K562 (cell line): Measurements from ENCODE around the gene ZBP1. TPM values are rescaled to one million over a fixed set of nuclear protein-coding genes. Genes with fewer than 3 reads are reported as not detected.

Source experiments
- ATAC-seq: fragments of 200-7000 bp; cut with Tn5 transposase; 3 replicates; pipeline ENCODE4 v1.9.1; 2020; ENCODE audit warnings: moderate library complexity
- BruUV-seq: library from RNA; stranded (reverse); fragments of 400-500 nt; replicated peaks from 2 replicates; lab custom pipeline; 2021; lab: Mats Ljungman, UMichigan
- CTCF ChIA-PET: fragments of 300-600 bp; formaldehyde crosslinking; extraction: SDS; loops from one replicate; lab custom pipeline; 2021; ENCODE audit warnings: low intra/inter-chr PET ratio; lab: Yijun Ruan, JAX
- POLR2A ChIA-PET: fragments of 300-600, 350-650 bp; sonication (Branson Sonifier 250); formaldehyde crosslinking; extraction: SDS; loops from one replicate; lab custom pipeline; 2021; ENCODE audit warnings: antibody characterized with exemption, inconsistent platforms; lab: Yijun Ruan, JAX
- DNase-seq, 4 experiments: peaks; one replicate each; pipeline versions ENCODE4 v3.0.0 to v3.0.0-alpha.2; 2011 to 2018; ENCODE audit warnings: low spot score in 3 of 4, mixed read lengths in 3 of 4; ENCODE audit errors: extremely low read depth in 1 of 4
- FAIRE-seq: peaks from 2 replicates; lab custom pipeline; 2011; peaks lifted over from hg19 to GRCh38; lab: Jason Lieb, UNC
- H2AFZ ChIP-seq: 2 replicates; pipeline ENCODE4 v1.6.0; 2011; ENCODE audit warnings: low read depth, low read length, control low read depth, inconsistent platforms
- H3K27ac ChIP-seq: fragments of 200-600 bp; 3 replicates; pipeline ENCODE4 v1.8.0; 2011; ENCODE audit warnings: low read depth, mild to moderate bottlenecking, control low read depth, inconsistent platforms, low read length, moderate library complexity, mixed read lengths; ENCODE audit errors: extremely low read depth
- H3K27me3 ChIP-seq, 2 experiments: fragments of 300-600 bp in 1 of 2; 2 replicates in 1 of 2; 3 replicates in 1 of 2; pipeline versions ENCODE4 v1.6.0 to v1.8.0; 2011; ENCODE audit warnings: inconsistent platforms in 2 of 2, low read length in 2 of 2, mild to moderate bottlenecking in 1 of 2, mixed read lengths in 1 of 2, moderate library complexity in 1 of 2; ENCODE audit not compliant: control insufficient read depth in 2 of 2, insufficient read depth in 2 of 2
- H3K36me3 ChIP-seq: fragments of 300-600 bp; 3 replicates; pipeline ENCODE4 v1.8.0; 2011; ENCODE audit warnings: mild to moderate bottlenecking, low read length, inconsistent platforms; ENCODE audit not compliant: control insufficient read depth, insufficient read depth
- H3K4me1 ChIP-seq, 2 experiments: fragments of 200-600 bp in 1 of 2; replicated peaks in 1 of 2; 2 replicates in 1 of 2; 3 replicates in 1 of 2; pipeline versions ENCODE4 v1.5.1 to v1.8.0; 2011; ENCODE audit warnings: inconsistent platforms in 2 of 2, low read length in 2 of 2, mild to moderate bottlenecking in 1 of 2, mixed read lengths in 1 of 2, moderate library complexity in 1 of 2; ENCODE audit not compliant: control insufficient read depth in 2 of 2, insufficient read depth in 2 of 2
- H3K4me2 ChIP-seq: 2 replicates; pipeline ENCODE4 v1.6.1; 2011; ENCODE audit warnings: low read length, control low read depth, inconsistent platforms, mixed read lengths; ENCODE audit not compliant: insufficient read depth
- H3K4me3 ChIP-seq: fragments of 200-600 bp; sonication (generic), shearing (Covaris generic); 2 replicates; pipeline ENCODE4 v1.5.1; 2016; ENCODE audit warnings: control low read depth, inconsistent platforms
- H3K79me2 ChIP-seq: fragments of 200-600 bp; 3 replicates; pipeline ENCODE4 v1.8.0; 2011; ENCODE audit warnings: low read length, inconsistent platforms; ENCODE audit not compliant: control insufficient read depth, insufficient read depth
- H3K9ac ChIP-seq, 2 experiments: 2 replicates each; pipeline versions ENCODE4 v1.6.0 to v1.6.1; 2011; ENCODE audit warnings: low read depth in 2 of 2, low read length in 2 of 2, control low read depth in 1 of 2, inconsistent platforms in 1 of 2, mild to moderate bottlenecking in 1 of 2, mixed read lengths in 1 of 2; ENCODE audit not compliant: insufficient read depth in 1 of 2
- H3K9me1 ChIP-seq: one replicate; pipeline ENCODE4 v1.6.0; 2011; ENCODE audit warnings: inconsistent platforms, mild to moderate bottlenecking, low read length, moderate library complexity; ENCODE audit not compliant: control insufficient read depth, insufficient read depth
- H3K9me3 ChIP-seq: replicated peaks from 2 replicates; pipeline ENCODE4 v1.5.1; 2011; ENCODE audit warnings: low read depth, low read length, inconsistent platforms; ENCODE audit not compliant: control insufficient read depth, insufficient read depth
- H4K20me1 ChIP-seq: replicated peaks from 2 replicates; pipeline ENCODE4 v1.6.1; 2011; ENCODE audit warnings: low read length, inconsistent platforms, mixed read lengths; ENCODE audit not compliant: control insufficient read depth, insufficient read depth
- MXI1 ChIP-seq: IDR thresholded peaks from 2 replicates; pipeline ENCODE4 v1.6.1; 2011; ENCODE audit warnings: low read depth, mild to moderate bottlenecking, improper control_type of control experiment, low read length
- RCOR1 ChIP-seq, 2 experiments: IDR thresholded peaks; 2 replicates each; pipeline ENCODE4 v1.6.1; 2012; ENCODE audit warnings: low read depth in 2 of 2, low read length in 2 of 2, borderline replicate concordance in 1 of 2, improper control_type of control experiment in 1 of 2
- SMARCB1 ChIP-seq: IDR thresholded peaks from 2 replicates; pipeline ENCODE4 v1.6.1; 2011; ENCODE audit warnings: improper control_type of control experiment, low read depth; ENCODE audit not compliant: insufficient read length
- ZKSCAN8 ChIP-seq: fragments of 200-800 bp; sonication (Bioruptor generic); IDR thresholded peaks from 2 replicates; pipeline ENCODE4 v1.6.1; 2016; ENCODE audit warnings: missing genetic modification characterization, missing compliant biosample characterization
- WGBS: fragments of 100-300 bp; shearing (Covaris generic); methylation state at CpG from one replicate; pipeline ENCODE4 v1.1.6; 2016; ENCODE audit warnings: low coverage, mixed read lengths; ENCODE audit not compliant: insufficient coverage; ENCODE audit errors: missing lambda C conversion rate; 5-methylcytosine and 5-hydroxymethylcytosine counted together
- in situ Hi-C: fragments of 300-500 bp; cut with MboI; formaldehyde crosslinking; loops from 4 replicates; pipeline ENCODE4 v1.15.0; 2018; ENCODE audit warnings: inconsistent platforms, mixed read lengths
- intact Hi-C: fragments of 100-400 bp; cut with micrococcal nuclease; formaldehyde crosslinking; loops from 2 replicates; pipeline ENCODE4 v1.14.2; 2022
- polyA plus RNA-seq, 8 experiments: library from polyadenylated mRNA; depleted of rRNA in 4 of 8; stranded (reverse) in 5 of 8; unstranded in 3 of 8; fragments of >200 nt; fragmentation: Nextera tagmentation in 2 of 8; fragmentation: Illumina TruSeq in 1 of 8; extraction: Ambion mirVana in 2 of 8; extraction: Trizol in 1 of 8; gene quantifications; 2 replicates each; pipeline versions ENCODE4 v1.2.1 to v1.2.3, GENCODE V29; 2011 to 2014; ENCODE audit warnings: inconsistent platforms in 1 of 8, missing spikeins in 1 of 8
- total RNA-seq, 7 experiments: library from RNA; depleted of rRNA in 6 of 7; stranded (reverse); fragments of >200 nt in 6 of 7; fragmentation: Illumina TruSeq in 2 of 7; extraction: Trizol in 2 of 7; gene quantifications; 2 replicates each; pipeline versions ENCODE4 v1.2.1 to v1.2.3, GENCODE V29; 2011 to 2021; ENCODE audit warnings: low replicate concordance in 1 of 7
- TF ChIP-seq, protein P1 (sequence below): conservative IDR thresholded peaks from 2 replicates; pipeline ENCODE4 v1.6.1; 2011; ENCODE audit warnings: low read depth, mild to moderate bottlenecking, low read length; ENCODE audit not compliant: control insufficient read depth
- TF ChIP-seq, protein P2 (sequence below), 3 experiments: fragments of 200-800 bp in 1 of 3; fragments of 250-450 bp in 1 of 3; fragments of 450-650 bp in 1 of 3; sonication (Bioruptor Pico) in 1 of 3; sonication (Bioruptor generic) in 1 of 3; formaldehyde crosslinking in 1 of 3; IDR thresholded peaks; 2 replicates each; pipeline versions ENCODE4 v1.6.1 to v1.8.0; 2016 to 2022; ENCODE audit warnings: mild to moderate bottlenecking in 2 of 3, missing genetic modification characterization in 2 of 3, missing compliant biosample characterization in 1 of 3, moderate library complexity in 1 of 3

The ZBP1 gene
- total and polyA plus RNA-seq, 9 of the 15 experiments (the other 6 are each of a cell fraction or from before 2014, with no cell fraction given), result not detected

DNA sequence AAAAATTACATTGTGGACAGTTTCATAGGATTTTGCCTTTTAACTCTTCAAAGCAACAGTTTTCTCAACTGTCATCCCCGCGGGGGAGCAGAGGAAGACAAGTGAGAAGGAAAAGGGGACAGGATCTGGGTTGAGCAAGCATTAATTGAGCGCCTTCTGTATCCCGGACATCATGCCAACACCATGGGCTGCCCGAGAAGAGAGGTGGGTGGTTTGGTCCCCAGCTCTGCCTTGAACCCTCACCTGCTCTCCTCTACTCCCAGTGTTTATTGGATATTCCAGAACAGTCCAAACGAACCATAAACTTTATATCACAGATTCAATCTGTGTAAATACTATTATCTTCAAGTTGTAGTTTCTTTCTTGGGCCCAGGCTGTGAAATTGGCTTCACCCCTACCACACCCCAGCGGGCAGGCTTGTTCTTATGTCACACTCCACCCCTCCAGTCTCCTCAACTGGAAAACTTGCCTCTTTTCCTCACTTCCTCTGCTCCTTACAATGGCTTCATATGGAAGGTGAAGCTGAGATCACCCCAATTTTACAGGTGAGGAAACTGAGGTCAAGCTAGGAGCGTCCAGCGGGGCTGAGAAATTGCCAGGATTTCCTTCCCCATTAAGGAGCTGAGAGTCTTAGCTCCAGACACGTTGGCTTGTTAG, 53.3 kb downstream of the ZBP1 start:
- ChIA-PET POLR2A (interaction anchor here (0.9 to 1.0 kb wide), 2 partner anchors 9 to 12 kb away, joined by 4 to 6 read pairs; no protein-coding TSS in a partner anchor), CTCF (no interaction called here)
- Histone ChIP-seq H3K4me2 (no peak overlapping the region), H3K9me3 (no peaks in the 10 kb centered on the region), H3K9me1 (no peaks in the 10 kb centered on the region), H3K36me3 (no peaks in the 10 kb centered on the region), H3K4me3 (no peak overlapping the region), H3K9ac (no peak overlapping the region), H3K79me2 (no peaks in the 10 kb centered on the region), H3K27me3 (peaks cover 0 to 12% of the 10 kb centered on the region in 2 experiments; a peak in 1 of 5 replicates), H4K20me1 (no peaks in the 10 kb centered on the region), H3K27ac (no peak overlapping the region), H2AFZ (no peak overlapping the region), H3K4me1 (peaks cover 0 to 11% of the 10 kb centered on the region in 2 experiments; a peak in 3 of 5 replicates)
- TF ChIP-seq, protein P1, sequence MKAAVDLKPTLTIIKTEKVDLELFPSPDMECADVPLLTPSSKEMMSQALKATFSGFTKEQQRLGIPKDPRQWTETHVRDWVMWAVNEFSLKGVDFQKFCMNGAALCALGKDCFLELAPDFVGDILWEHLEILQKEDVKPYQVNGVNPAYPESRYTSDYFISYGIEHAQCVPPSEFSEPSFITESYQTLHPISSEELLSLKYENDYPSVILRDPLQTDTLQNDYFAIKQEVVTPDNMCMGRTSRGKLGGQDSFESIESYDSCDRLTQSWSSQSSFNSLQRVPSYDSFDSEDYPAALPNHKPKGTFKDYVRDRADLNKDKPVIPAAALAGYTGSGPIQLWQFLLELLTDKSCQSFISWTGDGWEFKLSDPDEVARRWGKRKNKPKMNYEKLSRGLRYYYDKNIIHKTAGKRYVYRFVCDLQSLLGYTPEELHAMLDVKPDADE, result no peak
- peak; percentile 78; the same call in 1 of the 2 replicates for TF ChIP-seq ZKSCAN8 (CRISPR knock-in tag)
- TF ChIP-seq, protein P2, sequence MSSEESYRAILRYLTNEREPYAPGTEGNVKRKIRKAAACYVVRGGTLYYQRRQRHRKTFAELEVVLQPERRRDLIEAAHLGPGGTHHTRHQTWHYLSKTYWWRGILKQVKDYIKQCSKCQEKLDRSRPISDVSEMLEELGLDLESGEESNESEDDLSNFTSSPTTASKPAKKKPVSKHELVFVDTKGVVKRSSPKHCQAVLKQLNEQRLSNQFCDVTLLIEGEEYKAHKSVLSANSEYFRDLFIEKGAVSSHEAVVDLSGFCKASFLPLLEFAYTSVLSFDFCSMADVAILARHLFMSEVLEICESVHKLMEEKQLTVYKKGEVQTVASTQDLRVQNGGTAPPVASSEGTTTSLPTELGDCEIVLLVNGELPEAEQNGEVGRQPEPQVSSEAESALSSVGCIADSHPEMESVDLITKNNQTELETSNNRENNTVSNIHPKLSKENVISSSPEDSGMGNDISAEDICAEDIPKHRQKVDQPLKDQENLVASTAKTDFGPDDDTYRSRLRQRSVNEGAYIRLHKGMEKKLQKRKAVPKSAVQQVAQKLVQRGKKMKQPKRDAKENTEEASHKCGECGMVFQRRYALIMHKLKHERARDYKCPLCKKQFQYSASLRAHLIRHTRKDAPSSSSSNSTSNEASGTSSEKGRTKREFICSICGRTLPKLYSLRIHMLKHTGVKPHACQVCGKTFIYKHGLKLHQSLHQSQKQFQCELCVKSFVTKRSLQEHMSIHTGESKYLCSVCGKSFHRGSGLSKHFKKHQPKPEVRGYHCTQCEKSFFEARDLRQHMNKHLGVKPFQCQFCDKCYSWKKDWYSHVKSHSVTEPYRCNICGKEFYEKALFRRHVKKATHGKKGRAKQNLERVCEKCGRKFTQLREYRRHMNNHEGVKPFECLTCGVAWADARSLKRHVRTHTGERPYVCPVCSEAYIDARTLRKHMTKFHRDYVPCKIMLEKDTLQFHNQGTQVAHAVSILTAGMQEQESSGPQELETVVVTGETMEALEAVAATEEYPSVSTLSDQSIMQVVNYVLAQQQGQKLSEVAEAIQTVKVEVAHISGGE (CRISPR knock-in tag; IDR thresholded peaks at IDR 0.05), result peak in 1 of 3 experiments; percentile 37; a peak in 1 of 6 replicates
- TF ChIP-seq MXI1, result no peak
- TF ChIP-seq RCOR1 (IDR thresholded peaks at IDR 0.05; ENCODE audit: borderline replicate concordance in 1 of 2, low read depth in 2 of 2, low read length in 2 of 2), result no peak
- no peak for TF ChIP-seq SMARCB1
- BruUV-seq, result no TSS peak
- in situ Hi-C loops (no loop called here), intact Hi-C loops (no loop called here)
- DNase-seq (no peak), ATAC-seq (no peak), FAIRE-seq (no peak)
- WGBS, result 19% methylated on average over 10 of the region's 10 CpGs
